Measurements from ENCODE around the gene CES4A. TPM values are rescaled to one million over a fixed set of nuclear protein-coding genes. Genes with fewer than 3 reads are reported as not detected.

CES4A gene
- total RNA-seq, 1 experiment from 2014 or later = 1.9 TPM

DNA sequence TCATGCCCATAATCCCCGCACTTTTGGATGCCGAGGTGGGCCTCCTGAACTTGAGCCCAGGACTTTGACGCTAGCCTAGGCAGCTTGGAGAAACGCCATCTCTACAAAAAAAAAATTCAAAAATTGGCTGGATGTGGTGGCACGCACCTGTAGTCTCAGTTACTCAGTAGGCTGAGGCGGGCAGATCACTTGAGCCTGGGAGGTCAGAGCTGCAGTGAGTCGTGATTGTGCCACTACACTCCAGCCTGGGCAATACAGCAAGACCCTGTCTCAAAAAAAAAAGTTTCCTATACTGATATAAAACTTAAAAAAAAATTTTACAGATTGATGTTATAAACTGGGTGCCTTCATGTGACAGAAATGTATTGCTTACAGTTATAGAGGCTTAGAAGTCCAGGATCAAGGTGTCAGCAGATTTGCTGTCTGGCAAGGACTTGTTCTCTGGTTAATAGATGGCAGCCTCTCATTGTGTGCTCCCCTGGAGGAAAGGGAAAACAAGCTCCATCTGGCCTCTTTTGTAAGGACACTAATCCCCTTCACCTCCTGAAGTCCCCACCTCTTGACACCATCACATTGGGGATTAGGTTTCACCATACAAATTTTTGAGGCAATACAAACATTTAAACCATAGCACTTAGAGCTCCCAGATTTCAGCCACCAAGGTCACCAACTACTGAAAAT is 35.8 kb upstream of the CES4A start:
- H3K27ac ChIP-seq (ENCODE audit: insufficient read length, low read depth, low read length) = no peak overlapping the region
- no peak overlapping the region for H2BK120ac ChIP-seq (ENCODE audit: low read depth, low read length, poor library complexity, severe bottlenecking)
- no peak overlapping the region for H3K23ac ChIP-seq (ENCODE audit: insufficient read length, low read depth, low read length)
- H3K4me1 ChIP-seq (ENCODE audit: insufficient read depth, low read length) = no peaks in the 10 kb centered on the region
- H2BK12ac ChIP-seq (ENCODE audit: insufficient read length, low read depth, low read length) = no peak overlapping the region
- H3K27ac Mint-ChIP-seq = no peak overlapping the region
- no peak overlapping the region for H2BK20ac ChIP-seq (ENCODE audit: low read depth, low read length, poor library complexity, severe bottlenecking)
- H3K9me3 Mint-ChIP-seq = peaks cover 6 to 8% of the 10 kb centered on the region in 2 experiments; a peak in 3 of 5 replicates
- H3K18ac ChIP-seq (ENCODE audit: insufficient read length, low read depth, low read length) = no peak overlapping the region
- no CpG with 5 or more reads among the region's 7 CpGs for WGBS (ENCODE audit: extremely low coverage, insufficient read length, low lambda C conversion rate)
- peaks cover 8% of the 10 kb centered on the region for H3K27me3 Mint-ChIP-seq (ENCODE audit: low read depth)
- H3K4me1 Mint-ChIP-seq = peaks cover 9 to 11% of the 10 kb centered on the region in 2 experiments
- peaks cover 0 to 8% (median 6%) of the 10 kb centered on the region in 3 experiments; a peak in 4 of 7 replicates for H3K36me3 Mint-ChIP-seq (ENCODE audit: insufficient read depth in 1 of 3, low read depth in 3 of 3)
- H3K4me2 ChIP-seq (ENCODE audit: insufficient read depth, insufficient read length, low read length) = no peak overlapping the region
- H3K9ac ChIP-seq (ENCODE audit: extremely low read depth, insufficient read length, low read length) = no peak overlapping the region
- no peaks in the 10 kb centered on the region for H3K79me2 ChIP-seq (ENCODE audit: insufficient read depth, low read length)
- no peak for DNase-seq
- no peak overlapping the region for H4K91ac ChIP-seq (ENCODE audit: insufficient read length, low read depth, low read length)
- no peak overlapping the region for H4K8ac ChIP-seq (replicated peaks; ENCODE audit: insufficient read length, low read depth, low read length)
- no peak overlapping the region for H3T11ph ChIP-seq (ENCODE audit: low read length)
- H3K79me1 ChIP-seq (ENCODE audit: insufficient read depth, low read depth, low read length, poor library complexity, severe bottlenecking) = no peaks in the 10 kb centered on the region
- no peaks in the 10 kb centered on the region for H4K20me1 ChIP-seq (ENCODE audit: control insufficient read depth, insufficient read depth, insufficient read length)
- H3K56ac ChIP-seq (ENCODE audit: insufficient read length, low read depth, low read length) = no peak overlapping the region
- no peak overlapping the region for H3K4ac ChIP-seq (ENCODE audit: low read depth, low read length)
- no peaks in the 10 kb centered on the region for H3K9me3 ChIP-seq (ENCODE audit: control insufficient read depth, low read depth, low read length)
- no peak overlapping the region for H2AFZ ChIP-seq (ENCODE audit: low read length)
- no peak overlapping the region for H2AK5ac ChIP-seq (ENCODE audit: insufficient read length, low read length)
- TF ChIP-seq CTCF (conservative IDR thresholded peaks at IDR 0.05) = no peak
- H4K5ac ChIP-seq (ENCODE audit: insufficient read length, low read depth, low read length) = no peak overlapping the region
- H3K4me3 Mint-ChIP-seq = no peak overlapping the region
- no peaks in the 10 kb centered on the region for H3K23me2 ChIP-seq (ENCODE audit: insufficient read length, low read depth, low read length, poor library complexity, severe bottlenecking)
- H3K14ac ChIP-seq (ENCODE audit: insufficient read depth, low read length) = no peak overlapping the region
- H2BK15ac ChIP-seq (ENCODE audit: low read depth, low read length) = no peak overlapping the region
- H3K27me3 ChIP-seq (ENCODE audit: insufficient read depth, low read length) = peaks cover 14% of the 10 kb centered on the region; the same call in 1 of the 2 replicates
- no peak overlapping the region for H2BK5ac ChIP-seq (ENCODE audit: insufficient read length, low read length)

Data from H9 (cell line).